Activated CD4-positive, alpha-beta T cell treated with anti-CD3 and anti-CD28 coated beads, Interleukin-2, amount 50 U/mL, for 16 hours (primary cell): ENCODE measurements around the gene AMDHD2.
"Not testable (repeated sequence)": the region's sequence is repeated elsewhere in the genome, so short reads cannot be mapped to it uniquely, and the experiment has no call there.

Experiments used
- DNase-seq: peaks from one replicate; pipeline ENCODE4 v3.0.0-alpha.2; 2020

The AMDHD2 gene

GRCh38 chr16:2518823-2519710 is 1.1 kb upstream of the AMDHD2 start:
- DNase-seq: no peak

GRCh38 chr16:2519711-2520080 is 475 bp upstream of the AMDHD2 start:
- DNase-seq: no peak

- DNase-seq: peak; percentile 54
Observed at GRCh38 chr16:2520784-2521531, 787 bp downstream of the AMDHD2 start.

- no peak for DNase-seq
Observed at GRCh38 chr16:2523801-2524231, 3.6 kb downstream of the AMDHD2 start.

- DNase-seq: no peak
Observed at GRCh38 chr16:2524339-2524938, 4.3 kb downstream of the AMDHD2 start.

- no peak for DNase-seq
Observed at GRCh38 chr16:2526135-2526534, 6.0 kb downstream of the AMDHD2 start.

GRCh38 chr16:2527071-2527783 is 7.1 kb downstream of the AMDHD2 start:
- no peak for DNase-seq

- no peak for DNase-seq
Observed at GRCh38 chr16:2527784-2528100, 7.6 kb downstream of the AMDHD2 start.

GRCh38 chr16:2528161-2529060 is 8.2 kb downstream of the AMDHD2 start:
- DNase-seq: no peak

GRCh38 chr16:2529061-2529931 is 9.1 kb downstream of the AMDHD2 start:
- no peak for DNase-seq

GRCh38 chr16:2529961-2530628 is 9.9 kb downstream of the AMDHD2 start:
- DNase-seq: no peak

- DNase-seq: no peak
Observed at GRCh38 chr16:2530629-2531318, 10.6 kb downstream of the AMDHD2 start.

GRCh38 chr16:2531371-2531695 is 11.2 kb downstream of the AMDHD2 start, which contains the start of gene CEMP1:
TSS of gene CEMP1 (minus strand) at chr16:2531408. CDS start at chr16:2531073, 335 bp downstream.
- DNase-seq: no peak

GRCh38 chr16:2531696-2532493 is 11.7 kb downstream of the AMDHD2 start:
- DNase-seq: peak; percentile 98

GRCh38 chr16:2532494-2533141 is 12.4 kb downstream of the AMDHD2 start:
- peak; percentile 82 for DNase-seq

- not testable (repeated sequence) for DNase-seq
Observed at GRCh38 chr16:2533142-2533755, 13.1 kb downstream of the AMDHD2 start.

GRCh38 chr16:2533912-2534311 is 13.7 kb downstream of the AMDHD2 start:
- no peak for DNase-seq

GRCh38 chr16:2534335-2534734 is 14.2 kb downstream of the AMDHD2 start:
- not testable (repeated sequence) for DNase-seq
